ENCODE data around the gene AQR.
"Not testable (repeated sequence)": the region's sequence is repeated elsewhere in the genome, so short reads cannot be mapped to it uniquely, and the experiment has no call there.

Gene AQR

GRCh38 chr15:34813446-34814190, 155.9 kb downstream of the AQR start:
- no peak for DNase-seq (ENCODE audit: low read depth in 2 of 2)

DNA sequence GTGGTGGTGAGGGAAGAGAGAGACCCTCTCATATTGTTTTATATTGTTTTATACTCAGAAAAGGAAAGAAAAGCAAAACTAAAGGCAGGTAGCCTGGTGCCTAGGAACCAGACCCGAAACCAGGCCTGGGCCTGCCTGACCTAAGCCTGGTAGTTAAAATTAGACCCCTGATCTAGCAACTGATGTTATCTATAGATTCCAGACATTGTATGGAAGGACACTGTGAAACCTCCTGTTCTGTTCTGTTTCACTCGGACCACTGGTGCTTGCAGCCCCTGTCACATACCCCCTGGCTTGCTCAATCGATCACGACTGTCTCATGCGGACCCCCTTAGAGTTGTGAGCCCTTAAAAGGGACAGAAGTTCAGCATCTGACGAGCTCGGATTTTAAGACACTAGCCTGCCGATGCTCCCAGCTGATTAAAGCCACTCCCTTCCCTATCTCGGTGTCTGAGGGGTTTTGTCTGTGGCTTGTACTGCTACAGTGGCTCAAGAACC, 156.6 kb downstream of the AQR start:
- DNase-seq (ENCODE audit: low read depth in 2 of 2) = not testable (repeated sequence)

DNA sequence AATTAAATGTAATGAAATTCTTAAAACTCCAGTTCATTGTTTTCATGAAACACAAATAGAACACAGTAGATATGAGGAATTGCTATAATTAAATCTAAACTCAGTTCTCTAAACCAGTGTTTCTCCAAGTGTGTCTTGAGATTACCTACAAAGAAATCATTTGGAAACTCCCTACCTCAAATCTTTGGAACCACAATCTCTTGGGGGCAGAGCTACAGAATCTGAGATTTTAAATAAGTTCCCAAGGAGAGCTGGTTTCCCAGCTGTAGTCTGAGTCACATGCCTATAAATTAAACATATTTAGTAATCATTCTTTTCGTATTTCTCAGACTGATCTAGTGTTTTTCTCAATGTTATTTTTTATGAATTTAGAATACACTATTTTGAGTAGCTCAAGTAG, 157.2 kb downstream of the AQR start:
- no peak for DNase-seq (ENCODE audit: low read depth in 2 of 2)

GRCh38 chr15:34810443-34811129, 159.0 kb downstream of the AQR start:
- DNase-seq (ENCODE audit: low read depth in 2 of 2) = no peak

DNA sequence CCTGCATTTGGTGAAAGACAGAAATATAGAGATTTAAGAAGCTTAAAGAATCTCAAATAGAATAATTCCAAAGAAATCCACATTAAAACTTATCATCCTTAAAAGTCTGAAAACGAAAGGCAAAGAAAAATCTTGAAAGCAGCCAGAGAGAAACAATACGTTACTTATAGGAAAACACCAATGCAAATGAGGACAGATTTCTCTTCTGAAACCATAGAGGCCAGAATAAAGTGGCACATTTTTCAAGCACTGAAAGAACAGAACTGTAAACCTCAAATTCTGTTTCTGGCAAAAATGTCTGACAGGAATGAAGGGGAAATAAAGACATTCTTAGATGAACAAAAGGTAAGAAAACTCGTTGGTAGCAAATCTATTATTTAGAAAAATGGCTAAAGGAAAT, 160.4 kb downstream of the AQR start:
- no peak for DNase-seq (ENCODE audit: low read depth in 2 of 2)

DNA sequence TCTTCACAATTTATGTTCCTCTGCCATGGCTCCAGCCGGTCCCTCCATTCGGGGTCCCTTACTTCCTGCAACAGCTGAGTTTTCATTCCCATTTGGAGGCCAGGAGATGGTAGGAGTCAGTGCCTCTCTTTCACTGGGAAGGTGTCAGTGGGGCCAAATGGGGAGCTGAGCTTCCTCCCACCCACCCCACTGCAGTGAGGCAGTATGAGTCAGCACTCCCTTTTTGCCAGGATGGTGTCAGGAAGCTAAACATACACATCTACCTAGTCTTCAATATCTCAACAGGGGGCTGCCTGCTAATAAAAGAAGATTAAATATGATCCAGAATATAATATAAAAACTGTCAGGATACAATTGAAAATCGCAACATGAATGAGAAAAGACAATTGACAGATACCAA, 161.5 kb downstream of the AQR start:
- DNase-seq (ENCODE audit: low read depth in 2 of 2) = no peak

DNA sequence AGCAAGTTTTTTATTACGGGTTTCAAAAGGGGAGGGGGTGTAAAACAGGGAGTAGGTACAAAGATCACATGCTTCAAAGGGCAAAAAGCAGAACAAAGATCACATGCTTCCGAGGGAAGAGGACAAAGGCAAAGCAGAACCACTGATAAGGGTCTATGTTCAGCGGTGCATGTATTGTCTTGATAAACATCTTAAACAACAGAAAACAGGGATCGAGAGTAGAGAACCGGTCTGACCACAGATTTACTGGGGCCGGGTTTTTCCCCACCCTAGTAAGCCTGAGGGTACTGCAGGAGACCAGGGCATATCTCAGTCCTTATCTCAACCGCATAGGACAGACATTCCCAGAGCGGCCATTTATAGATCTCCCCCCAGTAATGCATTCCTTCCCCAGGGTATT, 162.3 kb downstream of the AQR start:
- DNase-seq (ENCODE audit: low read depth in 2 of 2) = not testable (repeated sequence)

DNA sequence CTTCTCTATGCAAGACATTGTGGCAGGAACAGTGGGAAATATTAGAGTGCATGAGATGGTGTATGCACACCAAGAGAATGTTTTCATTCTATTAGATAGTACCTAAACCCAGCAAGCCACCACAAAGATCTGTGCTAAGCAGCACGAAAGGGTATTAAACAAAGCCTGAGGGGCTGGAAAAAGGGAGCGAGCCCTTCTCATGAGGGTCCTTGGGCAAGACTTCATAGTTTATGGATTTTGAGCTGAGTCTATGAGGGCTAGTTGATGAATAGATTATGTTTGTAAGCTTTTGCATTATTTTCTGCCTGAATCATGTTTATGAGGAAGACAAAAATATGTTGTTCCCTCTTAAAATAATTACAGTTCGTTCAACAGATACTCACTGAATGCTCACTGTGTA, 164.8 kb downstream of the AQR start:
- DNase-seq (ENCODE audit: low read depth in 2 of 2) = no peak

- no peak for DNase-seq (ENCODE audit: low read depth in 2 of 2)
Measured at GRCh38 chr15:34804113-34804512, 165.4 kb downstream of the AQR start.

- DNase-seq (ENCODE audit: low read depth in 2 of 2) = no peak
Measured at GRCh38 chr15:34802803-34803750, 166.5 kb downstream of the AQR start.

GRCh38 chr15:34802371-34802770, 167.2 kb downstream of the AQR start:
- DNase-seq (ENCODE audit: low read depth in 2 of 2) = no peak
